HT-29 (cell line): Measurements from ENCODE around the gene PNPLA5. TPM values are rescaled to one million over a fixed set of nuclear protein-coding genes. Genes with fewer than 3 reads are reported as not detected.
A peak's percentile ranks its signal among the peaks of the same experiment; 100 is the strongest.
"Not testable (repeated sequence)": the region's sequence is repeated elsewhere in the genome, so short reads cannot be mapped to it uniquely, and the experiment has no call there.

Source experiments
- DNase-seq: peaks from one replicate; pipeline ENCODE4 v3.0.0-alpha.2; 2015; ENCODE audit warnings: low spot score
- total RNA-seq: library from RNA; depleted of rRNA; stranded (reverse); fragments of >200 nt; shearing (Covaris generic); gene quantifications from 2 replicates; pipeline ENCODE4 v1.2.3, GENCODE V29; 2014

PNPLA5 gene
- total RNA-seq, 1 experiment from 2014 or later: not detected

- no peak for DNase-seq
These were observed 10.4 kb downstream of the PNPLA5 start for GRCh38 chr22:43881091-43882061.

GRCh38 chr22:43880541-43880991, 11.2 kb downstream of the PNPLA5 start:
- no peak for DNase-seq

GRCh38 chr22:43879901-43880540, 11.8 kb downstream of the PNPLA5 start:
- DNase-seq: no peak

DNA sequence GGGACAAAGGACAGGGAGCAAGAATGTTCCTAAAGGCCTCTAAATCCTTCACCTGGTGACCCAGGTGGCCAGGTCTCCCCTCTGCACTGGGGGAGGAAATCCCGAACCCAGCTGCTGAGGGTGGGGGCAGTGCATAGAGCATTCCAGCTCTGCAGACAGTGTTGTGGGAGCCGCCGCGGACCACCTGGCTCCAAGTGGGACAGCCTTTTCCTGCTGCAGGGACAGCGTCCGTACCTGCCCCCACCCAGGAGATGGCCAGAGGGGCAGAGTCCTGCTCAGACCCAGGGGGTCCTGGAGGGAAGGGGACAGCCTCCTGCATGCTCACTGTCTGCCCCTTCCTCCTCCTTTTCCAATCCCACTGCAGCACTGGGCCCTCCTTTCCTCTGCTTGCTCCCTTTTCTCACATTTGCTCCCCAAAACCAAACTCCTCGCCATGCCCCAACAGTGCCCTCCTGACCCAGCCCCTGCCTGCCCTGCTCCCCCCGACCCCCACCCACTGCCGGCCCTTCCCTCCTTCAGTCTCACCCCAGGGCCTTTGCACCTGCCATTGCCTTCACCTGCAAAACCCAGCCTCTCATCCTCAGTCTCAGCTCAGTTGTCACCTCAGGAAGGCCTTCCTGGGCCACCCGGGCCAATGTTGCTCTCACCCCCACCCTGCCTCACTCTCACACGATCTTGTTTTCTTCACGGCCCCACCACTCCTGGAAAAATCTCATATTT, 12.8 kb downstream of the PNPLA5 start:
- no peak for DNase-seq

DNA sequence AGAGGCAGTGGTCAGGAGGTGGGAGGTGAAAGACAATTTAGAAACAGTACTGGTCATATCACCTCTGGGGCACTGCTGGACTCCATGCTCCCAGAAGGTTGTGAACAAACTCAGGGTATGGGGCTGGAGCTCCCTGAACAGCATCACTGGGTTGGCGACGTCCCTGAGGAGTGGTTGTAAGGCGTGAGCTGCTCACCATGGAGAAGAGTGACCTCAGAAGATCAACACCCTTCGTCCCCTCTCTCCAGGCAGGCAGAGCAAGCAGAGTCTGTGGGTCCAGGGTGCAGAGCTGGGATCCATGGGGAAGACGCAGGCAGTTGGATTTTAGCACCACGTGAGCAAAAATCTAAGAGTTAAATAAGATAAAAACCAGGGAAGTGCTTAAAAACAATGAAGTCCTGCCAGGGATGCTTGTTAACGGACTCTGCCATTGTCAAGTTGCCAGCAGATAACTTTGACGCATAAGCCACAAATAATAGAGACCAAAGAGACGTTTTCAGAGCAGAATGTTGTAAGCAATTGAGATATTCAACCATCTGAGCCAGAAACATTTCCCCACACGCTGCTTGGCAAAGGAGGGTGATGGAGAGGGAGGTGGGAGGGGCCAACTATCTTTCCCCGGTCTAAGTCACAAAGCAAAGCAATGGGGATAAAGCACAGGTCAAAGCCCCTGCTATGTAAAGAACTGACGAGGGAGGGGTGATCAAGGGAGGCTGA, 13.6 kb downstream of the PNPLA5 start:
- no peak for DNase-seq

GRCh38 chr22:43876866-43877509, 14.8 kb downstream of the PNPLA5 start:
- DNase-seq: no peak

- no peak for DNase-seq
These were observed 22.0 kb downstream of the PNPLA5 start for GRCh38 chr22:43869799-43870198.

GRCh38 chr22:43869001-43869400, 22.8 kb downstream of the PNPLA5 start:
- not testable (repeated sequence) for DNase-seq

- DNase-seq: peak; percentile 48
These were observed 23.8 kb downstream of the PNPLA5 start for GRCh38 chr22:43867839-43868635.

- DNase-seq: no peak
These were observed 29.0 kb downstream of the PNPLA5 start for GRCh38 chr22:43862882-43863202.

- no peak for DNase-seq
These were observed 29.5 kb downstream of the PNPLA5 start, which contains the start of gene SULT4A1 for GRCh38 chr22:43862074-43862881. Gene SULT4A1 (minus strand): TSS chr22:43862513. CDS start chr22:43862382, 131 bp downstream.

DNA sequence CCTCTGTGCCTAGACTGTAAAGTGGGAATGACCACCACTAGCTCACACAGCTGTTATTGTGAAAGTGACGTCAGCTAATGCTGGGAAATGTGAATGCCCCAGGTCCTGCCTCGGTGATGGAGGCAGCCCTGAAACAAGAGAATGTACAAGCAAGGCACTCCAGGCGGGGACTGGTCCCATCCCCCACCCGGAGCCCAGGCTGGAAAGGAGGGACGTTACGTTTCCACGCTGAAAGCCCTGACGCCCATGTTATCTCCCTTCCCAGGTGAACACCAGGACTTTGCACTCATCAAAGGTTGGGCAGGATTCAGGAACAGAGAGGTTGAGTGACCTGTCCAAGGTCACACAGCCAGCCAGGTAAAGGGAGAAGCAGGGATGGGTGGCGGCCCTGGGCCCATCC, 30.3 kb downstream of the PNPLA5 start:
- DNase-seq: no peak

DNA sequence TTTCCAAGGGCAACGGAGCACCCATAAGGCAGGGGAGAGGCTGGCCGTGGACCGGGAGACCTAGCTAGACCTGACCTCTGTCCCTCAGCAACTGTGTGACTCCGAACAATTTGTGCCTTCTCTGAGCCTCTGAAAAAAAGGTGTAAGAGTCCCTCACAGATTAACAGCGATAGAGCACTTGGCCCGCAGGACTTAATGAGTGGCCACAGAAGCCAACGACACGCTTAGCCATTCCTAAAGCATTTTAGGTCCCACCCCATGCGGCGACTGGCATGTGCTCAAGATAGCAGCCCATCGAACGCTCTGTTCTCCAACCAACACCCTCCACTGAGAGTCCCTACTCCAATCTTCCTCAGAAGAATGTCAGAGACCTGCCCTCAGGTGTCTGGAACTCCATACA, 31.0 kb downstream of the PNPLA5 start:
- no peak for DNase-seq

- DNase-seq: no peak
These were observed 31.7 kb downstream of the PNPLA5 start for GRCh38 chr22:43860126-43860525.

DNA sequence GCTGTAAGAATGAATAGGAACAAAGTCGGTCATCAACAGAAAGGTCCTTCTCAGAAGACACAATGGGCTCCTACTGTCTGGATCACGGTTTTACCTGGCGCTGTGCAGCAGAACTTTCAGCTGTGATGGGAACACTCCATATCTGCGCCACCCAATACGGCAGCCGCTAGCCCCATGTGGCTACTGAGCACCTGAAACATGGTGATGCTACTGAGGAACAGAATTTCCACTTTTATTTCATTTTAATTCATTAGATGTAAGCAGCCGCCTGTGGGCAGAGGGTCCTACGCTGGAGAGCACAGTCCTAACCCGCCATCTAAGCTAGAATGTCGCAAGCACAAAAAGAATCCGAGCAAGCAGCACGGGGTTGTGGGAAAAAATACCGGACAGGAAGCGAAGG, 32.2 kb downstream of the PNPLA5 start:
- DNase-seq: no peak

DNA sequence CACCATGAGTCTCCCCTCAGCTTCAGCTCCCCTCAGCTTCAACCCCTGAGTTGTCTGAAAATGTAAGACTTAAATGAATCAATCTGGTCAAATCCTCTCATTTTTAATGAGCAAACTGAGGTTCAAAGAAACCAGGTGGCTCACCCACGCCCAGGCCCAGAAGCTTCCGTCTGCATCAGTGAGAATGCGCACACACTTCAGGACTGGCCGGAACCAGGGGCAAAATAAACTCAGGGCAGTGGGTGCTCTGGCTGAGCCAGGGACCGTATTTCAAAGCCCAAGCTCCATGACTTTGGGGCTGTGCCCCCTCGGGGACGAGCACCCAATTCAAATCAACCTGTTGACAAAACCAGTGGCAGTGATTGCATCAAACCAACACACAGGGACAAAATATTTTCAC, 32.6 kb downstream of the PNPLA5 start:
- no peak for DNase-seq

DNA sequence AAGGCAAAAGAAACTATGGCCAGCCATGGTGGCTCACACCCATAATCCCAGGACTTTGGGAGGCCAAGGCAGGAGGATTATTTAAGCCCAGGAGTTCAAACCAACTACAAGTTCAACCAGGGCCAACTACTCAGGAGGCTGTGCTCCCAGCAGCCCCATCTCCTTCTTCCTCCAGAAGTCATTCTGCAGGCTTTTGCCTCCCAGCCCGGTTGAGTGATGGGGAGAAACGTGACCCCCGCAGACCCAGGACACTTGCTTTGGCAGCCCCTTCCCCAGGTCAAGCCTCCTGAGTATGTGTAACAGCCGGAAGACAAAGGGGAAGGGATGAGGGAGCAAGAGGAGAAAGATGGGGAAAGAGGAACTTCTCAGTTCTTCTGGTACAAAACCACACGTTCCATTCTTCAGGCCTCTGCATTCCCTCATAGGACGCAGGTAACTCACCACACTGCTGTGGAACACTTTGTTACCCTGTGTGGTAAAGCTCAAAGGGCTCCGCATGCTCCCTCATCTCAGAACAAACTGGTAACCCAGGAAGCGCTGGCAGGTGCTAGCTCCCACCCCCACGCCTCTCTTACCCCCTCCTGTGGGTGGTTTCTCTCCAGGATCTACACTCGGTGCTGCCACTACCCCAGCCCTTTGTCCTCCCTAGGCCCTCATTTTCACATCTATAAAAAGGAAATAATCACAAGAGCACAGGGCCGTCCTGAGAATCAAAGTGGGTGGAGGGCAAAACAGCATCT, 33.5 kb downstream of the PNPLA5 start:
- DNase-seq: no peak

DNA sequence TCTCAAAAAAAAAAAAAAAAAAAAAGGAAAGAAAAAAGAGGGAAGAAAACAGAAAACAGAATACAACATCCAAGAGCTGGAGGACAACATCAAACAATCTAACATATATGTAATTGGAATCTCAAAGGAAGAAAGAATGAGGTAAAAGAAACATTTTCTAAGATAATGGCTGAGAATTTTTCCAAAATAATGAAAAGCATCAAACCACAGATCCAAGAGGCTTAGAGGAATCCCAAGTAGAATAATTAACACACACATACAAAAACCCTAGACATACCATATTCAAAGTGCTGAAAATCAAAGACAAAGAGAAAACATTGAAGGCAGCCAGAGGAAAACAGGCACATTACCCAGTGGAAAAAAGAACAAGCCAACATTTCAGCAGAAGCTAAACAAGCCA, 34.4 kb downstream of the PNPLA5 start:
- DNase-seq: no peak

- DNase-seq: no peak
These were observed 36.4 kb downstream of the PNPLA5 start for GRCh38 chr22:43855431-43855830.
